GM08714 (cell line): ENCODE data around the gene IBTK.
"Not testable (repeated sequence)": the region's sequence is repeated elsewhere in the genome, so short reads cannot be mapped to it uniquely, and the experiment has no call there.

Experiments used
- H3K4me3 ChIP-seq: fragments of 200-500 bp; sonication (Bioruptor generic); 2 replicates; pipeline ENCODE4 v1.5.1; 2014; ENCODE audit warnings: mild to moderate bottlenecking, low read length, inconsistent platforms
- ZNF274 ChIP-seq: IDR thresholded peaks from 2 replicates; pipeline ENCODE4 v1.6.1; 2012; ENCODE audit warnings: mild to moderate bottlenecking, low read depth, low read length

IBTK gene

GRCh38 chr6:82257088-82257774, 9.7 kb upstream of the IBTK start:
- H3K4me3 ChIP-seq: no peak overlapping the region
- TF ChIP-seq ZNF274: no peak

- H3K4me3 ChIP-seq: not testable (repeated sequence)
These were observed 7.2 kb upstream of the IBTK start for GRCh38 chr6:82254722-82255121.

- no peak for TF ChIP-seq ZNF274
- no peak overlapping the region for H3K4me3 ChIP-seq
These were observed 4.4 kb upstream of the IBTK start for GRCh38 chr6:82251942-82252341.

- no peak for TF ChIP-seq ZNF274
- no peak overlapping the region for H3K4me3 ChIP-seq
These were observed 2.1 kb upstream of the IBTK start for GRCh38 chr6:82249381-82250253.

GRCh38 chr6:82248273-82248735, 760 bp upstream of the IBTK start:
- TF ChIP-seq ZNF274: no peak
- peak overlapping the region; percentile 92; the same call in 1 of the 2 replicates for H3K4me3 ChIP-seq

GRCh38 chr6:82246802-82247504, 591 bp downstream of the IBTK start:
- peak overlapping the region; percentile 92 for H3K4me3 ChIP-seq
- no peak for TF ChIP-seq ZNF274

- H3K4me3 ChIP-seq: peak overlapping the region; percentile 92
- no peak for TF ChIP-seq ZNF274
These were observed 1.2 kb downstream of the IBTK start for GRCh38 chr6:82246370-82246769.

- H3K4me3 ChIP-seq: no peak overlapping the region
These were observed 2.2 kb downstream of the IBTK start for GRCh38 chr6:82245376-82245775.

GRCh38 chr6:82243884-82244283, 3.7 kb downstream of the IBTK start:
- TF ChIP-seq ZNF274: no peak
- H3K4me3 ChIP-seq: no peak overlapping the region

More at GRCh38 chr6:82245376-82245775, 2.2 kb downstream of the IBTK start:
- TF ChIP-seq ZNF274: no peak

GRCh38 chr6:82240186-82240585, 7.4 kb downstream of the IBTK start:
- TF ChIP-seq ZNF274: no peak
- no peak overlapping the region for H3K4me3 ChIP-seq

- no peak for TF ChIP-seq ZNF274
- H3K4me3 ChIP-seq: no peak overlapping the region
These were observed 7.9 kb downstream of the IBTK start for GRCh38 chr6:82239597-82239996.

GRCh38 chr6:82237013-82237412, 10.5 kb downstream of the IBTK start:
- TF ChIP-seq ZNF274: no peak
- H3K4me3 ChIP-seq: no peak overlapping the region

- H3K4me3 ChIP-seq: no peak overlapping the region
- TF ChIP-seq ZNF274: no peak
These were observed 19.8 kb downstream of the IBTK start for GRCh38 chr6:82227770-82228169.

- no peak overlapping the region for H3K4me3 ChIP-seq
- no peak for TF ChIP-seq ZNF274
These were observed 27.4 kb downstream of the IBTK start for GRCh38 chr6:82220167-82220566.

GRCh38 chr6:82217018-82217586, 30.4 kb downstream of the IBTK start:
- no peak for TF ChIP-seq ZNF274
- no peak overlapping the region for H3K4me3 ChIP-seq
